8988T (cell line): ENCODE measurements around the gene LRRC14B.
A peak's percentile ranks its signal among the peaks of the same experiment; 100 is the strongest.
"Not testable (repeated sequence)": the region's sequence is repeated elsewhere in the genome, so short reads cannot be mapped to it uniquely, and the experiment has no call there.

Source experiments
- DNase-seq: peaks from one replicate; pipeline ENCODE4 v3.0.0; 2011

The LRRC14B gene

DNA sequence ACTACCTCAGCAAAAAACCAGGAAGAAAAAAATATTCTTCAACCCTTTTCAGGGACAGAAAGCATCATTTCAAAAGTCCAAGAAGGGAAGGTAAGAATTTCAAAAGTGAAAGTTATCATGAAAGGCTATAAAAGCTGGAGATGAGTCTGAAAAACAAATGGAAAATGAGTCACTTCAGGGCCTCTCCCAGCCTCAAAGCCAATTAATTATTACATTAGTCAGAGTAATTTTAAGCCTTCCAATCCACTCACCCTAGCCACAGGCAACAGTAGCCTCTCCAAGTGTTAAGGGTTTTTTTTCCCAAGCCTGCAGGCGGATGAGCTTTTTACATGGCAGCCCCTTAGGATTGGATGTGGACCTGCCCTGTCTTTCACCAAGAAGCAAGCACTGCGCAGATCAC is 24.0 kb downstream of the LRRC14B start:
- DNase-seq = not testable (repeated sequence)

DNA sequence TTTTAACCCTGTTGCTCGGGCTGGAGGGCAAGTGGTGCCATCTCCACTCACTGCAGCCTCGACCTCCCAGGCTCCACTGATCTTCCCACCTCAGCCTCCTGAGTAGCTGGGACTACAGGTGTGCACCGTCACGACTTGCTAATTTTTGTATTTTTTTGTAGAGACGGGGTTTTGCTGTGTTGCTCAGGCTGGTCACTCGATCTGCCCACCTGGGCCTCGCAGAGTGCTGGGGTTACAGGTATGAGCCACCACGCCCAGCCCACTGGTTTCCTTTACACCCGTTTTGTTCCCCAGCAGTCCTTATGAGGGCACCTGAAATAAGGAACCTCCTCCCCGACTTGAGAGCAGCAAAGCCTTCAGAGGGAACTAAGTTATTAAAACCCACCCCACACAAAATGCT is 24.8 kb downstream of the LRRC14B start:
- not testable (repeated sequence) for DNase-seq

DNA sequence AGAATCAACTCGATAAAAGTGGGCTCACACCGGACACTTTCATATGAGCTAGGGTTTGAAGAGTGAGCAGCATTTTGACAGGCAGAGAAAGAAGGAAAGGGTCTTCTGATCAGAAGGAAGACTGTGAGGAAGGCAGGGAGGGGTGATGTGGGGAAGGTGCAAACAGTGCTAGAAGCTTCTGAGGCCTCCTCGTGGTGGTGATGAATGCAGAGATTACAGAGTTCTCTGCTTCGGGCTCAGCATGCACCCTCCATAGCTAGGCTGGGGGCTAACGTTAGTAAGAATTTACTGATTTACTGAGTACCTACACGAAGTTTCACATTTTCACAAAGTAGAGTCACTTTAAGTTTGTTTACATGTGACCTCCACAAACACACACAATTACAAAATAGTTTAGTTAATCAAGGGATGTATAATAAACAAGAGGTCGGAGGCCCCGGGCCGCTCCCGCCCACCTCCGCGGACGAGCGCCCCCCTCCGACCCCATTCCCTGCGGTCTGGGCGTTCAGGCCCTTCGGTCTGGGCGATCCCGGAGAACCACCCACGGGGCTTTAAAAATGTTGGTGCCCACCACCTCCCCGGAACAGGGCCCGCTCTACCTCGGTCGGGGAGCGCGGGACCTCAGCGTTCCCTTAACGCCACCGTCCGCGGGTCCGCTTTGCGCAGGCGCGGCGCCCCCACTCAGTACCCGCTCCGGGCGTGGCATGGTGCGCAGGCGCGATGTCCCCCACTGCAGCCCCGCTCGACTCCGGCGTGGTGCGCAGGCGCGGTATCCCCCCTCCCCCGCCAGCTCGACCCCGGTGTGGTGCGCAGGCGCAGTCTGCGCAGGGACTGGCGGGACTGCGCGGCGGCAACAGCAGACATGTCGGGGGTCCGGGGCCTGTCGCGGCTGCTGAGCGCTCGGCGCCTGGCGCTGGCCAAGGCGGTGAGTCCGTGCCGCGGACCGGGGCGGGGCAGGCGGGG is 26.5 kb downstream of the LRRC14B start, which contains the start of the genes CCDC127 and SDHA:
TSS of gene CCDC127 (minus strand) at position 660 of the 963 bp plus-strand sequence. CDS start 1,304 bp downstream, outside the sequence.
TSS of gene SDHA (plus strand) at position 827 of the 963 bp plus-strand sequence. CDS start at position 863, 36 bp downstream.
- peak; percentile 100 for DNase-seq

DNA sequence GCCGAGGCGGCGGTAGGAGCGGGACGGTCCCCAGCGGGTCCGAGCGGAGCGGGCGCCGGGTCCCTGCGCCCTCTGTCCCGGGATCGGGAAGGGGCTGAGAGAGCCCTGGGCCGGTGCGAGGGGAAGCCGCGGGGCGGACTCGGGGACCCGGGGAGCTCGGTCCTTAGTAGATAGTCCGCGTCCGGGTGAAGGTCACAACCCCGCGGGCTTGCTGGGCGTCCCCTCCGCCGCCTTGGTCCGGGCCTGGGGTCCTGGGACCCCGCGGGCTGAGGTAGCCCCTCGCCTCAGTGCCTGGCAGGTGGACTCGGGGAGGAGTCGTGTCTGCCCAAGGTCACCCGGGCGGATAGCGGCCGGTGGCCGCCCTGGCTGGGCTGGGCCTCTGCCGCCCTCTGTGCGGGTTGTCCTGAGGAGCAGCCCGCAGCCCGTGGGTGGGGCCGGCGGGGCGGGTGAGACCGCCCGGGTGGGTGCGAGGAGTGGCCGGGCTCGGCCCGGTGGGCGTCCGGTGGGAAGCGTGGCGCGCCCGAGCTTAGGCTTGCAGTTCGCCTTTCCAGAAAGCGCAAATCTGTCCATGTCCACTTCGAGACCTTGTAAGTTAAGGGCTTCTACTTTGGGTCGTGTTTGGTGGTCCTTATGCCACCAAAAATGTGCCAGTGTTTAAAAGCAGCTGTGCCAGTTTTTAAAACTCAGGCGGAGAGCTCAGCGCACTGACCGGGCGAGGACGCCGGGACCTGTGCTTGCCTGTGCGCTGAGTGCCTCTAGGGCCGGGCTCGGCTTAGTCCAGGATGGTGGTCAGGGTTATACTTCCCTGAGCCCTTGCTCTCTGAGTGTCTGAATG is 27.4 kb downstream of the LRRC14B start:
- DNase-seq = peak; percentile 25

DNA sequence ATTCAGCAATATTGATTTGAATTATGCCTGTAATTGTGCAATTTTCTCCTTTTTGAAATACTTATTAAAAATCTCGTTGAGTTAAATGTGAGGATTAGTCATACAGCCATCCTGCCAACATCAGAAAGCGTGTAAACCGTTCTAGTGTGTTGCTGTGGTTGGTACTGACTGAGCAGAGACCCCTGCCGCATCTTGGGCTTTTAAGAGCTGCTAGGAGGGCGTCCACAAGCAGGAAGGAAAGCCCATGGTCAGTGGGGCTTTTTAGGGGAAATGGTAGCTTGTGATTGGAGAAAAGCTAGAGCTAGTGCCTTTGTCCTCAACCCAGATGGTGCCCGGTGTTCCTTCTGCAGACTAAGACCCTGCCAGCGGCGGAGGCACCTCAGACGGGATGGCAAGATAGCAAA is 28.2 kb downstream of the LRRC14B start:
- DNase-seq = peak; percentile 39

DNA sequence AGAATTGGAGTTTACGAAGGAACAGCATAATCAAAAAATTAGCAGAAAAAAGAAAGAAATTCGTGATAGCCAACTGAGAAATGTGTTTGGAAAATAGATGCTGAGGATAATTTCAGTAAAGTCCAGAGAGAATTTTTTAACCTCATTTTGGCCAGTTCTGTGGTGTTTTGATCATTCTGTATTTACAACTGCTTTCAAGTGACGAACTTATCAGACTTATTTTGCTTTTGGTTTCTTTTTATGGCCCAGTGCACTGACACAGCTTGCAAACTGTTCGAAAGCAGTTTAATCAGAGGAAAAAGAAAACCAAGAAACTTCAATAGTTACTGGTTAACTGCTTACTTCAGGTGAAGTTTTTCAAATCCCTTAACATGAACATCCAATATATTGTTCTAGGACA is 28.7 kb downstream of the LRRC14B start:
- no peak for DNase-seq

DNA sequence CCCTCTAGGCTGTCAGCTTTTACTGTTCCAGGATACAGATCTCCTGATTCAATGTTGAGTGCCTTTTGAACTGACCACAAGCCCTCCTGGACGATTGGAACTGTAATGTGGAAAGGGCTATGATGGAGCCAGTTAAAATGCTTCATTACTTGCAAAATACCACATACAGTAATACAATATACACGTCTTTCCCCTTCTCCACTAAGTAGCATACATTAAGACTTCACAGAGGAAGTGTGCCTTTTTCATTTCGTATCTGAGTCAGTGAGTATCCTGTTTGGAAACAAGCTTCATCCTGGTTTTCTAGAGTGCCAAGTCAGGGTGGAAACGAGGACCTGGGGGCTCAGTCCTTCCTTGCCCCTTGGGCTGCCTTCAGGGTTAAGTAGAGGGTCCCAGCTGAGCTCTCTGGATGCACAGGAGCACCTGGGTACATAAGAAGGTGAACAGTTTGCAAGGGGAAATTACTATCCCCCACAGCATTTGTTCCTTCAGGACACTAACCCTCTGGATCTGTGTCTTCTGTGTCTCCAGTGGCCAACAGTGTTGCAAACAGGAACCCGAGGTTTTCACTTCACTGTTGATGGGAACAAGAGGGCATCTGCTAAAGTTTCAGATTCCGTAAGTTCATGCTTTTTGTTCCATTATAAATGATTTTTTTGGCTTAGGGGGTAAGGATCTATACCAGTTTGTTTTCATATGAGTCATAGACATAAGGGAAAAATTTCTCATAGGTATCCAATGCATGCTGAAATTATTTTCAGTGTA is 31.8 kb downstream of the LRRC14B start:
- not testable (repeated sequence) for DNase-seq

DNA sequence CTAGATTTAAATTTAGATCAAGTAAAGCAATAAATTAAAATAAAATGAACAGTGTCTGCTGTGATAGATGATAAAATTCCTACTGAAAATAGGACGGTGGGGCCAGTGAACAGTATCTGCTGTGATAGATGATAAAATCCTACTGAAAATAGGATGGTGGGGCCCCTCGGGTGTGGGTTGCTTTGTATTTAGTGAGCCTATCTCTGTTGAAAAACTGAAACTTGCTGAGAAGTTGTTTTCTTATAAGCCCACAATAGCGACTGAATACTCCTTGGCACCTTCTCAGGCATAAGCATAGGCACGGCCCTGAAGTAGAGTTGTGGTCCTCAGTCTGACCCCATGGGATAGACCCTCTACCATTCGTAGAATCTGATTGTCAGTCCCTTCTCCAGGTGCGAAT is 32.5 kb downstream of the LRRC14B start:
- DNase-seq = no peak

DNA sequence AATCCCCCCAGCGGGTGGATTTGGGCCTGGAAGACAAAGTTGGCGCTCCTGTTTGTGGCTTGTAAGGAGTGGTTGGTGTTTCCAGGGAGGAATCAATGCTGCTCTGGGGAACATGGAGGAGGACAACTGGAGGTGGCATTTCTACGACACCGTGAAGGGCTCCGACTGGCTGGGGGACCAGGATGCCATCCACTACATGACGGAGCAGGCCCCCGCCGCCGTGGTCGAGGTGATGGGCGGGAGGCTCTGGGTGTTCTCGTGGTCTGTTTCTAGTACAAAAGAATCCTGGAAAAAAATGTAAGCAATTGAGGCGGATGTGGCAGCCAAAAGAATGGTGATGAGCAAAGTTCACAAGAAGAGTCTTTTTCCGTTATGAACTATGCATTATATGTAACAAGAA is 34.0 kb downstream of the LRRC14B start:
- no peak for DNase-seq

DNA sequence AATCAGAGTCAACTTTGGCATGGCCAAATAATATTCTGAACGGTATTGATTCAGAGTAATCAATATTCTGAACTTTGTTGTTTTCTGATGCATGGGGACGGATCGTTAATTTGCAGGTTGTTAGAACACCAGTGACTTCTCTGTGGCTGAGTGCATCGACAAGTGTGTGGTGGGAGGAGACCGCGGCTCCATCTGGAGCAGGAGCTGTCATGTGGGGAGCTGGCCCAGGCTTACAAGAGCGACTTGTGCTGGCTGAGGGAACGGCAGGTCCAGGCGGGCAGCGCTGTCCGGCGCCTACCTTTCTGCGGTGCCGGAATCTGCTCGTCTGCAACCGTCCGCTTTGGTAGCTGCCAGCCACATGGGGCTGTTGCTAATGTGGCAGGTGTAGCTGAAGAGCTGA is 36.1 kb downstream of the LRRC14B start:
- not testable (repeated sequence) for DNase-seq

DNA sequence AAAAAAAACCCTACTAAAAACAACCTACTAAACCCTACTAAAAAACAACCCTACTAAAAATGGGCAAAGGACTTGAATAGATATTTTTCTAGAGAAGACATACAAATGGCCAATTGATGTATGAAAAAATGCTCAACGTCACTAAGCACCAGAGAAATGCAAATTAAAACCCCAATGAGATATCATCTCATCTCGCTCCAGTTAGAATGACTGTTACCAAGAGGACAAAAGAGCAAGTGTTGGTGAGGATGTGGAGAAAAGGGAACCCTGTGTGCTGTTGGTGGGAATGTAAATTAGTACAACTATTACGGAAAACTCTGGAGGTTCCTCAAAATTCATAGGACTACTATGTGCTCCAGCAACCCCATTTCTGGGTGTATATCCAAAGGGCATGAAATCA is 37.6 kb downstream of the LRRC14B start:
- DNase-seq = no peak

DNA sequence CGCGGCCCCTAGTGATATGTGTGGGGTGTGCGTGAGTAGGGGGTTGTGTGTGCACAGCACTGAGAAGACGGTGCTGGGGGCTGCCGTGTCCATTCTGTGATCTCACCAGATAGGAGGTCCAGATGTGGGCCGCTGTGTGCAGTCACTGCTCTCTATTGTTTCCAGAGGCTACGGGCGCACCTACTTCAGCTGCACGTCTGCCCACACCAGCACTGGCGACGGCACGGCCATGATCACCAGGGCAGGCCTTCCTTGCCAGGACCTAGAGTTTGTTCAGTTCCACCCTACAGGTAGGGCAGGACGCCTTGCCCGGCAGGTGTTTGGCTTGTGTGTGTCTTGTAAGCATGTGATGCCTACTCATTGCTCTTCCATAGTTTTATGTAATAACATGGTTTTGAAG is 39.4 kb downstream of the LRRC14B start:
- no peak for DNase-seq

DNA sequence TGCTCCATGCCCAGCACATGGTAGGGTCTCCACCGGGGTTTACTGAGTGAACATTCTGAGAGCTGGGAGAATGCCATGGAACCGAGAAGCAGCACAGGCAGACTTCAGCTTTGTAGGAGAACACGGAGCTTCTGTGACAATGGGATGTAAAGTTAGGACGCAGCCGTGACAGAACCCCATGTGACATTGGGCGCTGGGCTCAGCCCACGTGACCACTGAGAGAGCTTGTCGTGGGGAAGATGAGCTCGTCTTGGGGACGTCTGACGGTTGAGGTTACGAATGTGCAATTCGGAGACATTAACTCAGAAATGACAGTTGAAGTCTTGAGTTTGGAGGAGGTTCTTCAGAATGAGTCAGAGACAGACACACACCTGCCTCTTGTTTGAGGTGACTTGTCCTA is 40.4 kb downstream of the LRRC14B start:
- DNase-seq = no peak

DNA sequence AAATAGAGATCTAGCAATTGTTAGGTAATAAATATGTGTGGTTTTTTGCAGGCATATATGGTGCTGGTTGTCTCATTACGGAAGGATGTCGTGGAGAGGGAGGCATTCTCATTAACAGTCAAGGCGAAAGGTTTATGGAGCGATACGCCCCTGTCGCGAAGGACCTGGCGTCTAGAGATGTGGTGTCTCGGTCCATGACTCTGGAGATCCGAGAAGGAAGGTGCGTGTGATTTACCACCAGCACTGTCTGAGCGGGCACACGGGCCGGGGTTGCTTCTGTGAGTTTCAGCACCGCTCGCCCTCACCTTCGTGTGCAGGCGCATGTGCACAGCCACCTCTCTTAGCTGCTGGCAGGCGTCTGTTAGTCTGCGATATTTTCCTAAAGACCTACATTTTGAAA is 42.1 kb downstream of the LRRC14B start:
- DNase-seq = not testable (repeated sequence)

DNA sequence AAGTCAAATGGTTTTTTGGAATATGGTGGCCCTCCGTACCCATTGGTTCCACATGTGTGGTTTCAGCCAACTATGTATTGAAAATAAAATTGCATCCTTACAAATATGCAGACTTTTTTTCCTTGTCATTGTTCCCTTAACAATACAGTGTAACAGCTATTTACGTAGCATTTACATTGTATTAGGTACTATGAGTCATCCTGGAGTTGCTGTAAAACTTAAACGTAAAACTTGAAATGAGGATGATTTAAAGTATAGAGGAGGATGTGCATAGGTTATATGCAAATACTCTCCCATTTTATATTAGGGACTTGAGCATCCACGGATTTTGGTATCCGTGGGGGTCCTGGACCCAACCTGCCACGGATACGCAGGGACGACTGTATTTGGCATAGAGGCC is 43.2 kb downstream of the LRRC14B start:
- DNase-seq = no peak

DNA sequence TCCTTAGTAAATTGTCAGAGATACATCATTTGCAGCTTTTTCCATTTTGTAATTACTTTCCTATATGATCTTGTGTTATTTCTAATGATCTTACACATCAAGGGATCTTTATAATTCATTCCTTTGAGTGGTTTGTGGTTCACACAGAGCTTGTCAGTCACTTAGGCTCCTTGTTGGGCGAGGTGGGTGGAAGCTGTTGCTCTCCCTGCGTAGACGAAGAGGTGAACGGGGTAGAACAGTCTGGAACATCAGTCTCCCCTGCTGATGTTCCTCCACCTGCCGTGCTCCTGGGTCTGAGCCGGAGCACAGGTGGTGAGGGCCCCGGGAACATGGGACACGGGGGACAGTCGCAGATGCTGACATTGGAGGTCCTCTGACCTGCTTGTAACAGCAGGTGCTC is 44.2 kb downstream of the LRRC14B start:
- not testable (repeated sequence) for DNase-seq

DNA sequence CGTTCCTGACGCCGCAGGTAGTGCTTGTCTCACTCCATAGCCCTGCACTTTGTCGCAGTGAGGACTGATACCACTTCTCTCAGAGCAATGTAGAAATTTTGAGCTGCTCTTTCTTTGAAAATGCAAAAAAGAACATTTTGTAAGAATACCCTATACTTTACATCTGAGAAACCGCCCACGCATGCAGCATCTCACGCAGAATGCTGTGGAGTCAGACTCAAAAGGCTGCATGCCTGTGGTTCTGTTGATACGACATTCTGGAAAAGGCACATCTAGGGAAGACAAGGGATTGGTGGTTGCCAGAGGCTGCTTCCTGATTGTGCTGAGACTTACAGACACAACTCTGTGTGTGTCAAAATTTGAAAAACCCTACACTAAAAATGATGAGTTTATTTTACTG is 46.6 kb downstream of the LRRC14B start:
- not testable (repeated sequence) for DNase-seq

DNA sequence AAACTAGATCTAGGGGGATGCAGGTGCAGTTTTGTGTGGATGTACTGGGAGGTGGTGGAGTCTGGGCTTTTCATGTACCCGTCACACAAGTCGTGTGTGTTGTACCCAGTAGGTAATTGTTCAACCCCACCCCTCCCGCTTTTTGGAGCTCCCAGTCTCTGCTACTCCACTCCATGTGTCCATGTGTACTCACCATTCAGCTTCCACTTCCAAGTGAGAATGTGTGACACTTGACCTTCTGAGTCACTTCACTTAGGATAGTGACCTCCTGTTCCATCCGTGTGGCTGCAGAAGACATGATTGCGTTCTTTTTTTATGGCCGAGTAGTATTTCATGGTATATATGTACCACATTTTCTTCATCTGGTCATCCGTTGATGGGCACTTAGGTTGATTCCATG is 49.3 kb downstream of the LRRC14B start:
- not testable (repeated sequence) for DNase-seq

DNA sequence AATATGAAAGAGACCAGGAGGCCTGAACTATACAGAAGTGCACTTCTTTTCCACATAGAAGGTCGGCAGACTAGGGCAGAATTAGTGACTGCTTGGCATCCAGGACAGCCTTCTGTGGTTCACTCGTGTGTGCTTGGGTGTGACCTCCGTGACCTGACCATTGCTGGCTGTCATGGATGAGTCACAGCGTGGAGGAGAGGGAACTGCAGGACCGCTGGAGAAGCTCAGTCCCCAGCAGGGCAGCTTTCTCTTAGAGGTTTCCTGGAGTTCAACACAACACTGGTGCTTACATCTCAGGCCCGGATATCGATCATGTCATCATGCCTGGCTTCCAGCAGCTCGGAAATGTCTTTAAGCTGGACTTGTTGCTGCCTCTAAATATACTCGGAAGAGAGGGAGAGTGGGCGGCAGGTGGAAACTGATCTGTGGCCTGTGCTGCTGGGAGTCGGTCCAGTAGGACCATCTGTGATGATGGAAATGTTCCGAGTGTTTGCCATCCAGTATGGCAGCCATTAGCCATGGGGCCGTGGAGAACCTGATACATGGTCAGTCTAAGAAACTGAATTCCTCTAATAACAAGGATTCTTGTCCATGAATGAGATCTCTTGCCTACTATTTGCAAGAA is 49.9 kb downstream of the LRRC14B start:
- DNase-seq = not testable (repeated sequence)

DNA sequence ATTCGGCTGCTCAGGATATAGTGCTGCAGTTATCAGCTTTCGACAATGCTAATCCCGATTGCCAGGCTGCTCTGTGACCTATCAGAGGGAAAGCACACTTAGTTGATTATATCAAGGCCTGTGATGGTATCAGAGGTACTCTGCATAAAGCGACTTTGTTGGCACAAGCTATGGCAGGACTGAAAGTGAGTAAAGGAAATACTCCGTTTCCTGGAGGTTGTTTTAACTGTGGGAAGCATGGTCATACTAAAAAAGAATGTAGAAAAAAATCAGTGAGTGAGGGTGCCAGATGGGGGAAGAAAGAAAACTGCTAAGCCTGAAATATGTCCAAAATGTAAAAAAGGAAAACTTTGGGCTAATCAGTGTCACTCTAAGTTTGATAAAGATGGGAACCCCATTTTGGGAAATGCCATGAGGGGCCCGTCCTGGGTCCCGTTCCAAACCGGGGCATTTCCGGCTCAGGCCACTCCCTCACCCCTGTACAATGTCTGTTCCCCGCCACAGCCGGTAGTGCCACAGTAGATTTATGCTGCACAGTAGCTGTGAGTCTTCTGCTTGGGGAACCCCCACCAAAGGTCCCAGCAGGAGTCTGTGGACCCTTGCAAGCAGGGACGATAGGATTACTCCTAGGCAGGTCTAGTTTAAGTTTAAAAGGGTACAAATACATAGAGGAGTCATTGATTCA is 52.5 kb downstream of the LRRC14B start:
- not testable (repeated sequence) for DNase-seq

DNA sequence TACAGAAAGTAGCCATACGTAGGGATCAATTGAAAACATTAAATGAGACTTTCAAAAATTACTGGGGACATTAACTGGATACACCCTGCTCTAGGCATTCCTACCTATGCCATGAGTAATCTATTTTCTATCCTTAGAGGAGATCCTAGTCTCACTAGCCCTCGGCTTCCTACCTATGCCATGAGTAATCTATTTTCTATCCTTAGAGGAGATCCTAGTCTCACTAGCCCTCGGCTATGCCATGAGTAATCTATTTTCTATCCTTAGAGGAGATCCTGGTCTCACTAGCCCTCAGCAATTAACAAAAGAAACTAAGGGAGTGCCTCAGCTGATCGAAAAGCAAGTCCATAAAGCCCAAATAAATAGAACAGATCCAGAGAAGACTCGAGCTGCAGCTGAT is 54.4 kb downstream of the LRRC14B start:
- DNase-seq = not testable (repeated sequence)
